Measurements from ENCODE around the gene GPT2.

Gene GPT2

GRCh38 chr16:46961373-46962353, 77.5 kb downstream of the GPT2 start:
- DNase-seq: no peak

- no peak for DNase-seq
Observed at GRCh38 chr16:46962629-46963028, 78.5 kb downstream of the GPT2 start.

- DNase-seq: no peak
Observed at GRCh38 chr16:46968063-46968435, 83.9 kb downstream of the GPT2 start.

- peak in 11 of 51 donors; percentile 1 to 35 (median 14) for DNase-seq
Observed at GRCh38 chr16:46970089-46970488, 85.9 kb downstream of the GPT2 start.

GRCh38 chr16:46971271-46971670, 87.1 kb downstream of the GPT2 start:
- DNase-seq: no peak

GRCh38 chr16:46972429-46973206, 88.5 kb downstream of the GPT2 start:
- DNase-seq: peak in 26 of 51 donors; percentile 7 to 64 (median 28)

GRCh38 chr16:46973207-46973995, 89.2 kb downstream of the GPT2 start, which contains the start of gene DNAJA2:
Gene DNAJA2, minus strand, starts transcription at chr16:46973674. Its CDS starts 102 bp downstream, at chr16:46973572.
- DNase-seq: peak; percentile 29 to 93 (median 84)

GRCh38 chr16:46973996-46974324, 89.8 kb downstream of the GPT2 start:
- no peak for DNase-seq

- DNase-seq: no peak
Observed at GRCh38 chr16:46974352-46974751, 90.2 kb downstream of the GPT2 start.

GRCh38 chr16:46975165-46975564, 91.0 kb downstream of the GPT2 start:
- DNase-seq: no peak

- DNase-seq: no peak
Observed at GRCh38 chr16:46975908-46976470, 91.8 kb downstream of the GPT2 start.

GRCh38 chr16:46976550-46976949, 92.4 kb downstream of the GPT2 start:
- no peak for DNase-seq

Measured in hypothalamus (tissue), 51 donors.